Testis (tissue), 3 donors: ENCODE data around the gene SCARF1. TPM values are rescaled to one million over a fixed set of nuclear protein-coding genes. Genes with fewer than 3 reads are reported as not detected.
A peak's percentile ranks its signal among the peaks of the same experiment; 100 is the strongest.

ENCODE experiments used
- DNase-seq: peaks from one replicate; pipeline ENCODE4 v3.0.0-alpha.2; 2019
- H3K27ac ChIP-seq, 2 donors: fragments of 200-600 bp; sonication (generic); one replicate each; pipeline ENCODE4 v1.5.1; 2019
- H3K27me3 ChIP-seq: fragments of 200-600 bp; sonication (generic); one replicate; pipeline ENCODE4 v1.5.1; 2019
- H3K36me3 ChIP-seq: fragments of 200-600 bp; sonication (generic); one replicate; pipeline ENCODE4 v1.5.1; 2017; ENCODE audit warnings: low read depth; ENCODE audit errors: missing control alignments
- H3K4me1 ChIP-seq: fragments of 200-600 bp; sonication (generic); one replicate; pipeline ENCODE4 v1.5.1; 2019
- H3K4me3 ChIP-seq, 2 donors: fragments of 200-600 bp; sonication (generic); one replicate each; pipeline ENCODE4 v1.5.1; 2017 to 2019
- H3K9me3 ChIP-seq: fragments of 200-600 bp; sonication (generic); one replicate; pipeline ENCODE4 v1.5.1; 2017
- CTCF ChIP-seq, 3 experiments: fragments of 450-650 bp in 2 of 3; fragments of 200-600 bp in 1 of 3; sonication (generic) in 1 of 3; IDR thresholded peaks; one replicate each; pipeline ENCODE4 v1.5.1; 2016 to 2019; ENCODE audit warnings: antibody characterized with exemption in 3 of 3, mild to moderate bottlenecking in 2 of 3, moderate library complexity in 1 of 3
- POLR2A ChIP-seq: fragments of 450-650 bp; IDR thresholded peaks from one replicate; pipeline ENCODE4 v1.6.1; 2017; ENCODE audit warnings: antibody characterized with exemption, mild to moderate bottlenecking, moderate library complexity
- WGBS, 2 donors: methylation state at CpG; one replicate each; pipeline ENCODE4 v1.1.5; 2018; 5-methylcytosine and 5-hydroxymethylcytosine counted together
- intact Hi-C: fragments of 100-400 bp; cut with DNase I; formaldehyde crosslinking; loops from one replicate; pipeline ENCODE4 v1.15.1; 2023; ENCODE audit warnings: low total_unique reads
- polyA plus RNA-seq: library from polyadenylated mRNA; stranded (reverse); fragments of 350-450 nt; fragmentation: Illumina TruSeq; extraction: RNeasy Lipid Tissue Mini Kit (QIAGEN cat#74804); gene quantifications from one replicate; pipeline ENCODE4 v1.2.3, GENCODE V29; 2014; ENCODE audit warnings: low read depth, low replicate concordance; ENCODE audit not compliant: insufficient read depth
- total RNA-seq, 2 donors: library from RNA; depleted of rRNA; stranded (reverse); fragments of >200 nt; gene quantifications; one replicate each; pipeline ENCODE4 v1.2.3, GENCODE V29; 2016

SCARF1 gene
- total and polyA plus RNA-seq, 3 donors from 2014 or later, result 4.7 to 11.6 (median 9.3) TPM

DNA sequence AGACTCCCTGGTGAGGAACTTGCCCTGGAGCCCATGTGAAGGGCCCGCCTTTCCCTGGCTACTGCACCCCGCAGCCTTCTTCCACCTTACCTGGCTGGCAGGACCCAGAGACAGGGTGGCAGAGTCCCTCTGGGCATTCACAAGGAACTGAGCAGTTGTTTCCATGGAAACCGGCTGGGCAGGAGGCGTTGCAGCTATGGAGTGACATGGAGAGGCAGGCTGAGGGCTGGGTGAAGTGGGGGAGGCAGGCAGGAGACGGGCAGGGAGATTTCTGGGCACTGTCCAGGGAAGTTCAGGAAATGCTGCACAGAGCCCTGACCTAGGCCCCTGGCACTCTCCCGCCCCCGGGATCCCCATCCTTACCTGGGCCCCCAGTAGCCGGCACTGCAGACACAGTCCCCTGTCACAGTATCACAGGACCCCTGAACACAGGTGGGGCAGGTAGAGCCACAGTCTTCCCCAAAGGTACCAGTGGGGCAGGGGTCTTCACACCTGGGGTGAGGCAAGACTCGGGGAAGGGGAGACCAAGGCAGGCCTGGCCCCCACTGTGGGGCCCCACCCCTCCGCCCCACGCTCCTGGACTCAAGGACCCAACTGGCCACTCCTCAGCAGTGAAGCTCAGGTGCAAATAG is 5.9 kb downstream of the SCARF1 start:
- 78 to 80% methylated on average over 5 to 11 of the region's 11 CpGs for WGBS, 2 donors

DNA sequence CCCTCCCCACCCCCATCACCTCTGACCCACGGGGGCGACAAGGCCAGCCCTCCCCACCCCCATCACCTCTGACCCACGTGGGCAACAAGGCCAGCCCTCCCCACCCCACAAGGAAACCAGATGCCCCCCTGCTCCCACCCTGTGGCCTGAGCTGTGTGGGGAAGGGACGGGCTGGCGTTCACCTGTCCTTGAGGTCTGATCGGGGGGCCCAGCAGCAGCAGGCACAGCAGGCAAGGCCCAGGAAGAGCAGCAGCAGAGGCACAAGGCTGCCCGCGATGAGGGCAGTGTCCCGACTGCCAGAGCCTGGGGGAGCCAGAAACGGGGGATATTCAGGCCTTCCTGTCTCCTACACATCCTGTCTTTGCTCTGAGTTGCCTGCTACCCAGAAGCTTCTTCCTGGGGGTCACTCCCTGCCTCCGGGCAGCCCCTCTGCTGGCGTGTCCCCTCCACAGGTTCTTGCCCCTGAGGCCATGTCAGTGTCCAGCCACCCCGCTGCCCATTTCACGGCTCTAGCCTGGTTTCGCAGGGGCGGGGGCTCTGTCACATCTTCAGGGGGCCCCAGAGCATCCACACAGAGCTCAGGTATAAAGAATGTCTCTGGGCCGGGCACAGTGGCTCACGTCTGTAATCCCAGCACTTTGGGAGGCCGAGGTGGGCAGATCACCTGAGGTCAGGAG is 6.8 kb downstream of the SCARF1 start:
- no peak for TF ChIP-seq CTCF (IDR thresholded peaks at IDR 0.05)
- TF ChIP-seq POLR2A, result no peak
- Histone ChIP-seq H3K4me3 (no peak overlapping the region), H3K27ac (no peak overlapping the region), H3K36me3 (no peaks in the 10 kb centered on the region), H3K4me1 (peaks cover 11% of the 10 kb centered on the region), H3K27me3 (no peaks in the 10 kb centered on the region), H3K9me3 (no peaks in the 10 kb centered on the region)
- intact Hi-C loops, result no loop called here
- DNase-seq, result no peak
- WGBS, 2 donors, result 80 to 85% methylated on average over 12 to 19 of the region's 19 CpGs

More for the DNA sequence above, 5.9 kb downstream of the SCARF1 start:
- Histone ChIP-seq H3K36me3 (no peaks in the 10 kb centered on the region), H3K4me1 (peaks cover 15% of the 10 kb centered on the region), H3K4me3 (no peak overlapping the region), H3K9me3 (no peaks in the 10 kb centered on the region), H3K27ac (no peak overlapping the region), H3K27me3 (no peaks in the 10 kb centered on the region)
- TF ChIP-seq CTCF (IDR thresholded peaks at IDR 0.05), result no peak
- no peak for TF ChIP-seq POLR2A
- peak; percentile 54 for DNase-seq
- intact Hi-C loops, result no loop called here

GRCh38 chr17:1638171-1638590 is 7.4 kb downstream of the SCARF1 start:
- intact Hi-C loops, result no loop called here
- no peak overlapping the region for H3K4me3 ChIP-seq
- H3K36me3 ChIP-seq, result no peaks in the 10 kb centered on the region
- peaks cover 10% of the 10 kb centered on the region for H3K4me1 ChIP-seq
- H3K27ac ChIP-seq, result no peak overlapping the region
- TF ChIP-seq CTCF (IDR thresholded peaks at IDR 0.05) (no peak), POLR2A (no peak)
- WGBS, 2 donors, result 78 to 87% methylated on average over 17 of the region's 17 CpGs
- no peak for DNase-seq
- H3K27me3 ChIP-seq, result no peaks in the 10 kb centered on the region
- no peaks in the 10 kb centered on the region for H3K9me3 ChIP-seq

GRCh38 chr17:1636732-1637285 is 8.7 kb downstream of the SCARF1 start:
- 87 to 95% methylated on average over 11 to 15 of the region's 15 CpGs for WGBS, 2 donors

More at GRCh38 chr17:1636732-1637285, 8.7 kb downstream of the SCARF1 start:
- Histone ChIP-seq H3K4me1 (peaks cover 10% of the 10 kb centered on the region), H3K27me3 (no peaks in the 10 kb centered on the region), H3K27ac (no peak overlapping the region), H3K9me3 (no peaks in the 10 kb centered on the region), H3K36me3 (no peaks in the 10 kb centered on the region), H3K4me3 (no peak overlapping the region)
- no peak for TF ChIP-seq POLR2A
- no peak for TF ChIP-seq CTCF (IDR thresholded peaks at IDR 0.05)
- no peak for DNase-seq
- intact Hi-C loops, result no loop called here
